Stimulated activated CD4-positive, alpha-beta T cell treated with anti-CD3 and anti-CD28 coated beads, Interleukin-12 subunit alpha, Interleukin-12 subunit beta, amount 100 ng/mL, for 24 hours (primary cell): ENCODE data around the gene LRRC55.

Source experiments
- DNase-seq, 2 experiments: peaks; one replicate each; pipeline ENCODE4 v3.0.0-alpha.2; 2020; ENCODE audit warnings: low read depth in 2 of 2

The LRRC55 gene

DNA sequence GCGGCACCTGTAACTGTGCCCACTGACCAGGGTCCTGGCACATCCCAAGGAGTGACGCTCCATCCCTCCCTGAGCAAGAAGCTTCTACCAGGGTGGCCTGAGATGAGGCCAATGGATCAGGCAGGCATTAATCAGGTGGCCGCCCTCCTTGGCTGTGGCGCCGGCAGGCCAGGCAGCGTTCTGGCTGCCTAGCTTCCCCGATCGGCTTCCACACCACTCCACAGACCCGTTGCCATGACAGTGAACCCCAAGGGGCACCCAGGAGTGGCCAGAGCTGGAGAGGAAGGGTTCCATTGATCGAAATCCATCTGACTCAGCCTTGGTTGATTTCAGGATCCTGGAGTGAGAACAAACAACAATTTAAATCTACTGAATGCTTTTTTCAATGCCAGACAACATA lies 20.5 kb downstream of the LRRC55 start:
- no peak for DNase-seq

GRCh38 chr11:57203359-57203758 lies 21.6 kb downstream of the LRRC55 start:
- DNase-seq = no peak

- no peak for DNase-seq
These were observed 22.2 kb downstream of the LRRC55 start for GRCh38 chr11:57203882-57204480.

DNA sequence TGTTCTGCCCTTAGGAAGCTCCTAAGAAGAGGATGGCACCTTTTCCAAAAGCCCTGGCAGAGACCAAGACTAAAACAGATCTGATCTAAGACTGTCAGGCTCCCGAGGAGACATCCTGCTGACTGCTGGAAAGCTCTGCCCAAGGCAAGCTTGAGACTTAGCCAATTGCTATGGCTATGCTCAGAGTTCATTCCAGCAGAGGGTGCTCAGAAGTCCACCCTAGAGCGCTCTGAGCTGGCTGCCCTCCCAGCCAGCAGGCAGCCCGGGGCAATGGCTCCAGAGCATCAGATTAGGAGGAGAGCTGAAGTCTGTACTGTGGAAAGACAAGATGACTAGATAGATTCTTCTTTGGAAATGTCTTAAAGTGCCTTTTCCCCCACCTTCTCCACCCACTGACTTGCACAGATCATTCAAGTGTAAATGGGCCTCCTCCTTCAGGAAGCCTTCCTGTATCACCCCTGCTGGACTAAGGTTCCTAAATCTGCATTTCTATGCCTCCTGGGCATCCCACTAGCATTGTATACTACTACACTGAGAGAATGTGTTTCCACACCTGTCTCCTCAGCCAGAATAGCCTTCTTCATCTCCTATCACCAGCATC lies 23.4 kb downstream of the LRRC55 start:
- DNase-seq = no peak

DNA sequence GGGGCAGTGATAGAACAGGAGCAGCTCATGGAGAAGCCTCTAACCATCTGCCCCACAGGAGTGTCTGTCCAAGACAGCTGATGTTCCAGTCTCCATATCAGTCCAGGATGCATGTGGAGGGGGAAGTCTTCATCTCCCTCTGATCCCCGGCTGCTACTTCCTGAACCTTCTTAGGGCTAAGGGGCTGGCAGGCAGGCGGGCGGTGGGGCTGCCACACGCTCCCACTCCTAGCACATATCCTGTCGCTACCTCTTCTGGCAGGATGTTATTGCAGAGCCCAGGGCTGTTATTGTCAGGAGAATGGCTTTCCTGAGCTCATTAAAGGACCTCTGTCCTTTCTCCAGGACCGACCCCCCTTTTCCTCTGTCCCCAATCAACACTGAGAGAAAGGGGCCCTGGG lies 25.4 kb downstream of the LRRC55 start:
- DNase-seq = no peak

DNA sequence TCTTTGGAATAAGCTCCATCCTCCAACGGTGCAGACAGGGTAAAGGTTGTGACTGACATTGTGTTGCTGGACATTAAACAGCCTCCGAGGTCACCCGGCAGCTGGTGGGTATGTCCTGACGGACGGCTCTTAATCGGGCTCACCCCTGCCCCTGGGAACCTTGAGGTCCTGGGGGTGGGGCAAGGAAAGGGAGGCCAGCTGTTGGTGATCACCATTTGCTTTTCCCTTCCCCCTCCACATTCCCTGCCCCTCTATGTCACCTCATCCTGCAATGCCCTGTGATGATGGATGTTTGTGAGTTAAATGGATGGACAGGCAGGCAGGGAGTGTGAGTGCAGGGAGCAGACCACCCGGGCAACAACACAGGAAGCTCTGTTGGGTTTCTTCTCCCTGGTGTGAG lies 29.0 kb downstream of the LRRC55 start:
- no peak for DNase-seq

DNA sequence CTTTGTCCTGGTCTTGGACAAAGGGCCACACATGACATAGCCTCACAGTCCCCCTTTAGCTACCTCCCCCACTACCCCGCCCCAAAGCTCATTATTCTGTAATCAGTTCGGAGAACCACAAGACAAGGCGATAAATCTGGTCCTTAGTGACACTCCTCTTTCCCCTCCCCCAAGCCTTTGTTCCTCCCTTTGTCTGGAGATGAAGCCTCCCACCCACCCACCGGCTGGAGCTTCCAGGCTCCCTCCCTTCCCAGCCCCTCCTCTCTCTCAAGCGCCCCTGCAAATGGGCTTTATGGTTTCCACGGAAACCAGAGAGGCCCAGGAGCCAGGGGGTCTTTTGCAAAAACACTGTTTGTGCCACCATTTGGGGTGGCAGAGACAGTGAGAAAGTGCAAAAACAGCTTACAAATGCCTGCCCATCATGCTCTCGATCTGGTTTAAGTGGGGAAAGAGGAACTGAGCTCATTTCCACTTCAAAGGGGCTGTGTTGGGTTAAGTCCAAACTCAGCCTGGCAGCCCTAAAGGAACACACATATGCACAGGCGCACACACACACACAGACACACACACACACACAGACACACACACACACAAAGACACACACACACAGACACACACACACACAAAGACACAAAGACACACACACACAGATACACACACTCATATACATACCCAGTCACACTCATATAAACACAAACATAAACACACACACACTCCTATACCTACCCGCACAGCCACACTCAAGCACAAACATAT lies 31.8 kb downstream of the LRRC55 start:
- no peak for DNase-seq

- no peak for DNase-seq
These were observed 32.3 kb downstream of the LRRC55 start for GRCh38 chr11:57214098-57214417.

- no peak for DNase-seq
These were observed 32.7 kb downstream of the LRRC55 start for GRCh38 chr11:57214494-57214893.

GRCh38 chr11:57216463-57216862 lies 34.7 kb downstream of the LRRC55 start:
- DNase-seq = no peak

GRCh38 chr11:57217053-57217452 lies 35.3 kb downstream of the LRRC55 start:
- no peak for DNase-seq

GRCh38 chr11:57219021-57219627 lies 37.4 kb downstream of the LRRC55 start:
- DNase-seq = no peak

- DNase-seq = no peak
These were observed 40.5 kb downstream of the LRRC55 start for GRCh38 chr11:57222239-57222638.

DNA sequence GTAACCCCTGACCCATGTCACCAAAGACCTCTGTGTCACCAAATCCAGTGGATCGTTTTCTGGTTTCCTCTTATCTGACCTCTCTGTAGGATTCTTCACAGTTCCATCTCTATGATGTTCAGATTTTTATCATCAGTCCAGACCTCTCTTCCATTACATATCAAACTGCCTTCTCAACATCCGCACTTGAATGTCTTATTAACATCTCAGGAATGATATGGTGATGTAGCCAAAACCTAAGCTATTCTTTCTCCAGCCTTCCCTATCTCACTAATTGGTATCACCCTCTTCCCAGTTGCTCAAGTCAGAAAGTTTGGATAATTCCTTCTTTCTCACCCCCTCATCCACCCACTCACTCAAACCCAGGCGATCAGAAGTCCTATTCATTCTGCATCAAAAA lies 41.8 kb downstream of the LRRC55 start:
- no peak for DNase-seq

- DNase-seq = no peak
These were observed 42.4 kb downstream of the LRRC55 start for GRCh38 chr11:57224128-57224527.

DNA sequence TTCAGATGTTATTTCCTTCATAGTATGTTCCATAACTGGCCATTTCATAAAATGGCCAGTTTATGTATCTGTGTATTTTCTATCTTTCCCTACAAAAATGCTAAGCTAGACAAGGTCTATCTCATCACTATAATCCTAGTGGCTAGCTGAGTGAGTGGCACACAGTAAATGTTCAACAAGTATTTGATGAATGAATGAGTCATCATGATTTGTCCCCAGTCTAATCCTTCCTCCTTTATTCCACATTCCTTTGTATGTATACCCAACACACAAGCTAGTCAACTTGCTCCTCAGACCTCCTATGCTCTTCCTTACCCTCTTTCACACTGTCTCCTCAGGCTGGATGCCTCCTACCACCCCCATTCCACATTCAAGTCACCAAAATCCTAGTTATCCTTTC lies 42.8 kb downstream of the LRRC55 start:
- no peak for DNase-seq

DNA sequence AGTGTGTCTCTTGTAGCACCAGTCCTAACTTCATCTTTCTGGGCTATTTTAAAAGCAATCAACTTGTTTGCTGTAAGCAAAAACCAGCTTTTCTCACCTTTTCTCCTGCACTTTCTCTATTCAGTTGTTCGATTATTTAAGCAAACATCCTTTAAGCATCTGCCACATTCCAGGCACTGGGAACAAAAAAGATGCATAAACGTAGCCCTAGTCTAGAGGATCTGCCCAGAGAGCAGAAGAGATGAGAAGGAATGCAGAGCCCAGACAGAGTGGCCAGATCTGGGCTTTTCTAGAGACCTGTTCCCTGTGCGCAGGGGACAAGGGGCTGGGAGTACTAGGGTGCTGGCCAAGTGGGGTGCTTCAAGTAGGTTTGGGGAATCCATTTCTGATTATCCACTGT lies 46.8 kb downstream of the LRRC55 start:
- DNase-seq = no peak

DNA sequence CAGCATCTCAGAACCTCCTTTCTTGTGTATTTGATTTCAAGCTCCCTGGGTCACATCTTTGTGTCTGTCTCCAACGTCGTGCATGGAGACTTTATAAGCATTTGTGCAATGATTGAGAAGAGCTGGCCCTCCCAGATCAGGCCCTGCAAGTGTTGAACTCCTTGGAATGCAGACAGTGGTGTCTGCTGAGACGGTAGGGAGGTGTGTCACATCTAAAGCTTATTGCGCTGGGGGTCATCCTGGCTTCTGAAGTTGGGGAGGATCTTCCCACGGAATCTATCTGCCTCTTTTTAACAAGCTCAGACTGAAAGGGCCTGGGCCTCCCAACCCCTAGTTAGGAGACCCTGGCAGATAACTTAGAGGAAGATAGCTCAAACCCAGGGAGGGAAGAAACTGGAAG lies 48.6 kb downstream of the LRRC55 start:
- no peak for DNase-seq

- no peak for DNase-seq
These were observed 49.2 kb downstream of the LRRC55 start for GRCh38 chr11:57230791-57231538.

GRCh38 chr11:57231539-57232253 lies 49.9 kb downstream of the LRRC55 start:
- no peak for DNase-seq

- DNase-seq = no peak
These were observed 51.9 kb downstream of the LRRC55 start for GRCh38 chr11:57233702-57234101.
